Uterus (tissue), 4 donors: ENCODE results near the gene PELI2. TPM values are rescaled to one million over a fixed set of nuclear protein-coding genes. Genes with fewer than 3 reads are reported as not detected.

Source experiments
- DNase-seq, 2 donors: peaks; one replicate each; pipeline ENCODE4 v3.0.0-alpha.2; 2019 to 2020
- H3K27ac ChIP-seq, 2 donors: fragments of 200-600 bp; sonication (generic); 1 replicate in 1 of 2; 2 replicates in 1 of 2; pipeline ENCODE4 v1.5.1; 2016 to 2018
- H3K27me3 ChIP-seq, 2 donors: fragments of 200-600 bp; sonication (generic); one replicate each; pipeline ENCODE4 v1.5.1; 2018 to 2019; ENCODE audit warnings: control low read depth in 1 of 2
- H3K36me3 ChIP-seq, 2 donors: fragments of 200-600 bp; sonication (generic); one replicate each; pipeline ENCODE4 v1.5.1; 2019; ENCODE audit warnings: control low read depth in 1 of 2
- H3K4me1 ChIP-seq, 2 donors: fragments of 200-600 bp; sonication (generic); one replicate each; pipeline ENCODE4 v1.5.1; 2018 to 2019; ENCODE audit warnings: control low read depth in 1 of 2
- H3K4me3 ChIP-seq, 2 donors: fragments of 200-600 bp; sonication (generic); 1 replicate in 1 of 2; 2 replicates in 1 of 2; pipeline ENCODE4 v1.5.1; 2018 to 2019; ENCODE audit warnings: mild to moderate bottlenecking in 1 of 2
- H3K9me3 ChIP-seq, 2 donors: fragments of 200-600 bp; sonication (generic); one replicate each; pipeline ENCODE4 v1.5.1; 2019; ENCODE audit warnings: control low read depth in 1 of 2
- POLR2A ChIP-seq, 2 donors: fragments of 450-650 bp; IDR thresholded peaks; one replicate each; pipeline ENCODE4 v1.6.1; 2016; ENCODE audit warnings: antibody characterized with exemption in 2 of 2, mild to moderate bottlenecking in 1 of 2, moderate library complexity in 1 of 2
- intact Hi-C: fragments of 100-400 bp; cut with DNase I; formaldehyde crosslinking; loops from one replicate; pipeline ENCODE4 v1.15.1; 2023; ENCODE audit warnings: low total_unique reads
- total RNA-seq, 4 donors: library from RNA; depleted of rRNA in 3 of 4; stranded (reverse); fragments of >200 nt in 3 of 4; gene quantifications; one replicate each; pipeline versions ENCODE4 v1.1.0 to v1.2.4, GENCODE V29; 2014 to 2023
- TF ChIP-seq, protein P1 (sequence below), 4 experiments: fragments of 200-600 bp in 2 of 4; fragments of 450-650 bp in 2 of 4; sonication (generic) in 2 of 4; IDR thresholded peaks; one replicate each; pipeline ENCODE4 v1.5.1; 2016 to 2019; ENCODE audit warnings: antibody characterized with exemption in 4 of 4, mild to moderate bottlenecking in 2 of 4, moderate library complexity in 1 of 4
- donor health status: DM: yes; HTN: yes; CAD: no.

Gene PELI2
- total RNA-seq, 4 donors from 2014 or later = 15.6 to 24.3 (median 17.0) TPM

DNA sequence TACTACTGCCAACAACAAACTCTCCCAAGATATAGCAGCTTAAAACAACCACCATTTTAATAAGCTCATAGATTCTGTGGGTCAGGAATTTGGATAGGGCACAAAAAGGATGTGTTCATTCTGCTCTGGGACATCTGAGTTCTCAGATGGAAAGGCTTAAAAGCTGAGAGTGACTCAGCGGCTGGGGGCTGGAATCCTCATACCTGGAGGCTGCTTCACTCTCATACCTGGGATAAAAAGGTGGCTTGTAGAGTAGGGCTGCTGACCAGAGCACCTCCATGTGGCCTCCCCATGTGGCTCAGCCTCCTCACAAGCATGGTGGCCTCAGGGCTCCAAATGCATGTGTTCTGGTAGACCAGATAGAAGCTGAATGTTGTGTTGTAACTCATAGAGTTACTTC is 20.2 kb upstream of the PELI2 start:
- Histone ChIP-seq H3K4me1 (no peaks in the 10 kb centered on the region), H3K9me3 (no peaks in the 10 kb centered on the region), H3K36me3 (no peaks in the 10 kb centered on the region), H3K4me3 (no peak overlapping the region), H3K27me3 (no peaks in the 10 kb centered on the region), H3K27ac (no peak overlapping the region)
- TF ChIP-seq, protein P1, sequence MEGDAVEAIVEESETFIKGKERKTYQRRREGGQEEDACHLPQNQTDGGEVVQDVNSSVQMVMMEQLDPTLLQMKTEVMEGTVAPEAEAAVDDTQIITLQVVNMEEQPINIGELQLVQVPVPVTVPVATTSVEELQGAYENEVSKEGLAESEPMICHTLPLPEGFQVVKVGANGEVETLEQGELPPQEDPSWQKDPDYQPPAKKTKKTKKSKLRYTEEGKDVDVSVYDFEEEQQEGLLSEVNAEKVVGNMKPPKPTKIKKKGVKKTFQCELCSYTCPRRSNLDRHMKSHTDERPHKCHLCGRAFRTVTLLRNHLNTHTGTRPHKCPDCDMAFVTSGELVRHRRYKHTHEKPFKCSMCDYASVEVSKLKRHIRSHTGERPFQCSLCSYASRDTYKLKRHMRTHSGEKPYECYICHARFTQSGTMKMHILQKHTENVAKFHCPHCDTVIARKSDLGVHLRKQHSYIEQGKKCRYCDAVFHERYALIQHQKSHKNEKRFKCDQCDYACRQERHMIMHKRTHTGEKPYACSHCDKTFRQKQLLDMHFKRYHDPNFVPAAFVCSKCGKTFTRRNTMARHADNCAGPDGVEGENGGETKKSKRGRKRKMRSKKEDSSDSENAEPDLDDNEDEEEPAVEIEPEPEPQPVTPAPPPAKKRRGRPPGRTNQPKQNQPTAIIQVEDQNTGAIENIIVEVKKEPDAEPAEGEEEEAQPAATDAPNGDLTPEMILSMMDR (IDR thresholded peaks at IDR 0.05) = no peak
- no peak for TF ChIP-seq POLR2A (IDR thresholded peaks at IDR 0.05)
- no peak for DNase-seq
- intact Hi-C loops = no loop called here

DNA sequence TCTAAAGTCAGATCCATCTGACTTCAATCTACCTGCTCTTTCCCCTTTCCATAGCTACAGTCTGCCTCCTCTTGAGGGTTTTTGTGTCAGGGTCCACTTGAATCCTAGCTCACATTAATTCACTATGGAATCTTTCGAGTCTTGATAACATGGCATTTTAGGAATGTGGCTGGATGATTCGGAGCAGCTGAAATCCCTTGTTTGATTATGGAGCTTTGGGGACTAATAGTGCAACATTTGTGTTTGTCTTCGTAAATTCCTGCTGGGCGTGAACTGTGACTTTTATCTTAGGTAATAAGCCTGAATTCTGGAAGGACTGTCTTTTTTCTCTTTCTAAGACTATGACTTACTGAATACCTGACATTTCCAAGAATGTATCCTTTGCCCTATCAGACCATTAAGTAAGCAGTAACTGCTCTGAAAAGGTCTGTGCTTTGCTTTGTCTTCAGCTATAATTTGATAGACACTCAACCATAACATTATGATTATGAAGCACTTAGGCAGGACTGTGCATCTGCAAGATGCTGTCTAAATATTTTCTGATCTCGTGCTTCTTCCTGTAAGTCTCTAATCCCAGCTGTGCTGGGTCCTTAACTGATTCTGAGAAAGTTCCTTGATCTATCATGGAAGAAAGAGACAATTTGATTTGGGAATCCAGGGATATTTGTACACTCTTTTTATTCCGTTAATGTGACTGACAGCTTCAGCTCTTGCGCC is 19.0 kb upstream of the PELI2 start:
- H3K4me1 ChIP-seq = no peaks in the 10 kb centered on the region
- no peaks in the 10 kb centered on the region for H3K9me3 ChIP-seq
- intact Hi-C loops = no loop called here
- no peak for DNase-seq
- no peaks in the 10 kb centered on the region for H3K27me3 ChIP-seq
- no peak overlapping the region for H3K4me3 ChIP-seq
- no peaks in the 10 kb centered on the region for H3K36me3 ChIP-seq
- no peak overlapping the region for H3K27ac ChIP-seq
- TF ChIP-seq, protein P1 (IDR thresholded peaks at IDR 0.05) = no peak
- TF ChIP-seq POLR2A (IDR thresholded peaks at IDR 0.05) = no peak

DNA sequence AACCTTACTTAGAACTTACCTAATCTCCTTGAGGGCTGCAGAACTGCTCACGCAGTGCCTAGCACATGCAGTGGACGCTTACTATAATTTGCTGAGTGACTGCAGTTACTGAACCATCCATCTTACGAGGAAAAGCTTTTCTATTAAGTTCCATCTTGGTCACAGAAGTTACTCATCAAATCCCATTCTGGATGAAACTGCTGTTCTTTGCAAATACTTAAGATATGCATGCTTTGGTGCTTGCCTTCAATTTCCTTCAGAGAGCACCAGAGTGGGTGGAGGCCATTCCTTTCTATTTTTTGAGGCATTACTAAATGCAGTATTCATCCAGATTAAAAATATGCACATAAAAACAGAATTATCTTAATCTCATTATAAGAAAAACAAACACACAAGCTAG is 17.7 kb upstream of the PELI2 start:
- Histone ChIP-seq H3K27me3 (no peaks in the 10 kb centered on the region), H3K4me3 (no peak overlapping the region), H3K36me3 (no peaks in the 10 kb centered on the region), H3K9me3 (no peaks in the 10 kb centered on the region), H3K27ac (no peak overlapping the region), H3K4me1 (no peaks in the 10 kb centered on the region)
- no peak for DNase-seq
- intact Hi-C loops = no loop called here
- TF ChIP-seq, protein P1 (IDR thresholded peaks at IDR 0.05) = no peak
- TF ChIP-seq POLR2A (IDR thresholded peaks at IDR 0.05) = no peak

DNA sequence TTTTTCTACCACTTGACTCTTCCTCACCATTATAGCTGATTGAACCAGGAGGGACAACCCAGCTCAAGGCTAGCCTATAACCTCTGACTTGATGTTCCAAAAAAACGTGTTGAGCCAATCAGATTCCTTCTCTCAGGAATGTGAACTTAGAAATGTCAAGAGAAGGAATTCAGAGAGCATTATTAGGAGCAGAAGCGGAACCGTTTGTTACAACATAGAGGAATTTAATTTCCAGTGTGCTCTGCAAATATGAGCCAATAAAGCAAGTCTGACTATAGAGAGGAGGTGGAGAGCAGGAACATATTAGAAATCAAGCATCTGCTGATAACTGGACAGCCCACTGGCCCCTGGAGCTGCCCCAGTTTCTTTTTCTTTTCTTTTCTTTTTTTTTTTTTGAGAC is 15.3 kb upstream of the PELI2 start:
- no peak overlapping the region for H3K4me3 ChIP-seq
- H3K36me3 ChIP-seq = no peaks in the 10 kb centered on the region
- no peaks in the 10 kb centered on the region for H3K4me1 ChIP-seq
- TF ChIP-seq POLR2A (IDR thresholded peaks at IDR 0.05) = no peak
- TF ChIP-seq, protein P1 (IDR thresholded peaks at IDR 0.05) = no peak
- H3K27ac ChIP-seq = no peak overlapping the region
- no peak for DNase-seq
- intact Hi-C loops = no loop called here
- H3K9me3 ChIP-seq = no peaks in the 10 kb centered on the region
- no peaks in the 10 kb centered on the region for H3K27me3 ChIP-seq

DNA sequence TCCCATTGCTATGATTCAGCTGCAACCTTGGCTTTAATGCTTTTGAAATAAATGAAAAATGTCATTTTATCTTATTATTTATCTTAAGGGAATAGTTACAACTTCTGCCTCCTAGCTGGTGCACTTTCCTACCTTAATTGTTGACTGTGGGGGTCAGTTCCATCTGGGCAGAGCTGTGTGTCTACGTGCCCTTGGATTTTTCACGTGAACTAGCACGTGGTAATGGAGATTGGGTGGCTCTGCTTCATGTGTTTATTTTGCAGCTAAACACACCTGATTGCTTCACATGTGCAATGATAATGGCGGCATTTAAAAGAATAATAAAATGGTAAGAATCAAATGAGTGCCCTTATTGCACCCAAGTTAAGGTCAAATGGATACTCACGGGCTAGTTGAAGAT is 10.6 kb upstream of the PELI2 start:
- TF ChIP-seq POLR2A (IDR thresholded peaks at IDR 0.05) = no peak
- TF ChIP-seq, protein P1 (IDR thresholded peaks at IDR 0.05) = no peak
- H3K4me3 ChIP-seq = no peak overlapping the region
- intact Hi-C loops = no loop called here
- no peak for DNase-seq
- H3K27me3 ChIP-seq = no peaks in the 10 kb centered on the region
- H3K36me3 ChIP-seq = no peaks in the 10 kb centered on the region
- no peaks in the 10 kb centered on the region for H3K9me3 ChIP-seq
- H3K4me1 ChIP-seq = no peaks in the 10 kb centered on the region
- no peak overlapping the region for H3K27ac ChIP-seq
